Endometrial microvascular endothelial cells (primary cell): Measurements from ENCODE around the gene SLC29A3. TPM values are rescaled to one million over a fixed set of nuclear protein-coding genes. Genes with fewer than 3 reads are reported as not detected.
"Not testable (repeated sequence)": the region's sequence is repeated elsewhere in the genome, so short reads cannot be mapped to it uniquely, and the experiment has no call there.

Experiments
- in situ Hi-C: cut with HindIII; loops from 2 replicates; pipeline ENCODE4 v1.10.0; 2017; ENCODE audit warnings: low sequenced_read_pairs, low pct_unique_long_range_greater_than_20kb; ENCODE audit errors: inconsistent ontology term
- total RNA-seq: library from RNA; depleted of rRNA; stranded (reverse); fragments of >200 nt; gene quantifications from one replicate; pipeline ENCODE4 v1.2.3, GENCODE V29; 2015; ENCODE audit errors: inconsistent ontology term

Gene SLC29A3
- total RNA-seq, 1 donor from 2014 or later = 2.1 TPM

- in situ Hi-C loops = no loop called here
Observed at GRCh38 chr10:71358277-71358676, 39.2 kb downstream of the SLC29A3 start.

- in situ Hi-C loops = not testable (repeated sequence)
Observed at GRCh38 chr10:71358906-71359305, 39.8 kb downstream of the SLC29A3 start.

- in situ Hi-C loops = no loop called here
Observed at GRCh38 chr10:71359364-71360046, 40.4 kb downstream of the SLC29A3 start.

- in situ Hi-C loops = no loop called here
Observed at GRCh38 chr10:71360735-71361134, 41.7 kb downstream of the SLC29A3 start.

GRCh38 chr10:71361581-71361980, 42.5 kb downstream of the SLC29A3 start:
- in situ Hi-C loops = no loop called here

GRCh38 chr10:71362141-71362540, 43.1 kb downstream of the SLC29A3 start:
- in situ Hi-C loops = no loop called here

- in situ Hi-C loops = no loop called here
Observed at GRCh38 chr10:71363936-71364335, 44.9 kb downstream of the SLC29A3 start.

GRCh38 chr10:71365366-71365765, 46.3 kb downstream of the SLC29A3 start:
- in situ Hi-C loops = no loop called here

- in situ Hi-C loops = no loop called here
Observed at GRCh38 chr10:71366690-71367089, 47.6 kb downstream of the SLC29A3 start.

- in situ Hi-C loops = no loop called here
Observed at GRCh38 chr10:71367271-71367670, 48.2 kb downstream of the SLC29A3 start.

- in situ Hi-C loops = no loop called here
Observed at GRCh38 chr10:71368176-71368575, 49.1 kb downstream of the SLC29A3 start.

- in situ Hi-C loops = no loop called here
Observed at GRCh38 chr10:71368643-71369042, 49.6 kb downstream of the SLC29A3 start.

- in situ Hi-C loops = no loop called here
Observed at GRCh38 chr10:71369602-71370001, 50.5 kb downstream of the SLC29A3 start.

GRCh38 chr10:71370031-71370430, 51.0 kb downstream of the SLC29A3 start:
- in situ Hi-C loops = no loop called here

GRCh38 chr10:71371750-71372166, 52.7 kb downstream of the SLC29A3 start:
- in situ Hi-C loops = no loop called here

GRCh38 chr10:71372882-71373495, 53.9 kb downstream of the SLC29A3 start:
- in situ Hi-C loops = no loop called here

- in situ Hi-C loops = loop anchor here (25.0 kb wide), 1 partner anchor 188 kb away; no protein-coding TSS in a partner anchor
Observed at GRCh38 chr10:71374481-71375233, 55.6 kb downstream of the SLC29A3 start.

- in situ Hi-C loops = loop anchor here (25.0 kb wide), 1 partner anchor 186 kb away; no protein-coding TSS in a partner anchor
Observed at GRCh38 chr10:71375952-71376351, 56.9 kb downstream of the SLC29A3 start.

- in situ Hi-C loops = loop anchor here (25.0 kb wide), 1 partner anchor 184 kb away; no protein-coding TSS in a partner anchor
Observed at GRCh38 chr10:71378336-71379117, 59.5 kb downstream of the SLC29A3 start.
